ENCODE results near the gene ARL6.

DNA sequence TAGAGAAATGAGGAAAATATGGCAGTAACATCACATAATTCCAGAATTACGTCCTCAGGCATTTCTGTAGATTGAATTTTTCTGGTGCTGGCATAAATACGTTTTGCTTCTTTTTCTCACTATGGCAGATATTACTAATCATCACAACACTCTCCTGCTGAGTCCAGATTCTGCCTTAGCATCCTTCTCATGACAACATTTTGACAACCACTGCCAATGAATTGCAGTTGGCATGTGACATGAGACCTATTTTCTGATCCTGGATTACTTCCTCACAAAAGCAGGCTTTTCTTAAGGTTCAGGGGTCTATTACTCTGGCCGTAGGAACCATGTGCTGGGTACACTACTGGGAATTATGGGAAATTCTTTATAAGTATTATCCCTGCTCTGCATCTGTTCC, 22.5 kb upstream of the ARL6 start:
- TF ChIP-seq ZNF274 (IDR thresholded peaks at IDR 0.05; ENCODE audit: low read depth, low read length) (no peak), SUZ12 (IDR thresholded peaks at IDR 0.05; ENCODE audit: extremely low read depth, insufficient read depth, insufficient read length) (no peak)
